GM18519 (cell line): ENCODE data around the gene PRICKLE3.
"Not testable (repeated sequence)": the region's sequence is repeated elsewhere in the genome, so short reads cannot be mapped to it uniquely, and the experiment has no call there.

ENCODE experiments used
- ATAC-seq: cut with Tn5 transposase; IDR thresholded peaks from one replicate; pipeline ENCODE4 v1.9.1; 2021; ENCODE audit warnings: mild to moderate bottlenecking, moderate library complexity; ENCODE audit not compliant: unreplicated experiment, low FRiP score

Gene PRICKLE3

DNA sequence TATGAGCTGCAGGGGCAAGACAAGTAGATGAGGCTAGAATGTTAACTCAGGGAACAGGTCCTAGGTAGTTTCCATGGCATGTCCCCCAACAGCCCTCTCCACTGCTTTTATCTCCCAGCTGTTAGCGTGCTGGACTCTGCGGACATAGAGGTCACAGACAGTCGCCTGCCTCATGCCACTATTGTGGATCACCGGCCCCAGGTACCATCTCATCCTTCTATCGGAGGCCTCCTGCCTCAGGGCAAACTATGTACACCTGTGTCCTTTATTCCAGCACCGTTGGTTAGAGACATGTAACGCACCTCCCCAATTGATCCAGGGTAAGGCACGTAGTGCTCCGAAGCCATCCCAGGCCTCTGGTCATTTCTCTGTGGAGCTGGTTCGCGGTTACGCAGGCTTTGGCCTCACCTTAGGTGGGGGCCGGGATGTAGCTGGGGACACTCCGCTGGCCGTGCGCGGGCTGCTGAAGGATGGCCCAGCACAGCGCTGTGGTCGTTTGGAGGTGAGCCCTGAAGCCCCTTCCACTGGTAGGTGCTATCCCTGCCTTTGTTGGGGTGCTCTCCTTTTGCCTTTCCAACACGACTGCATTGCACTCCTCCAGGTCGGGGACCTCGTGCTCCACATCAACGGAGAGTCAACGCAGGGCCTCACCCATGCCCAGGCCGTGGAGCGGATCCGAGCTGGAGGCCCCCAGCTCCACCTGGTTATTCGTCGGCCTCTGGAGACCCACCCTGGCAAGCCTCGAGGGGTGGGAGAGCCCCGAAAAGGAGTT lies 21.4 kb downstream of the PRICKLE3 start:
- ATAC-seq: no peak

DNA sequence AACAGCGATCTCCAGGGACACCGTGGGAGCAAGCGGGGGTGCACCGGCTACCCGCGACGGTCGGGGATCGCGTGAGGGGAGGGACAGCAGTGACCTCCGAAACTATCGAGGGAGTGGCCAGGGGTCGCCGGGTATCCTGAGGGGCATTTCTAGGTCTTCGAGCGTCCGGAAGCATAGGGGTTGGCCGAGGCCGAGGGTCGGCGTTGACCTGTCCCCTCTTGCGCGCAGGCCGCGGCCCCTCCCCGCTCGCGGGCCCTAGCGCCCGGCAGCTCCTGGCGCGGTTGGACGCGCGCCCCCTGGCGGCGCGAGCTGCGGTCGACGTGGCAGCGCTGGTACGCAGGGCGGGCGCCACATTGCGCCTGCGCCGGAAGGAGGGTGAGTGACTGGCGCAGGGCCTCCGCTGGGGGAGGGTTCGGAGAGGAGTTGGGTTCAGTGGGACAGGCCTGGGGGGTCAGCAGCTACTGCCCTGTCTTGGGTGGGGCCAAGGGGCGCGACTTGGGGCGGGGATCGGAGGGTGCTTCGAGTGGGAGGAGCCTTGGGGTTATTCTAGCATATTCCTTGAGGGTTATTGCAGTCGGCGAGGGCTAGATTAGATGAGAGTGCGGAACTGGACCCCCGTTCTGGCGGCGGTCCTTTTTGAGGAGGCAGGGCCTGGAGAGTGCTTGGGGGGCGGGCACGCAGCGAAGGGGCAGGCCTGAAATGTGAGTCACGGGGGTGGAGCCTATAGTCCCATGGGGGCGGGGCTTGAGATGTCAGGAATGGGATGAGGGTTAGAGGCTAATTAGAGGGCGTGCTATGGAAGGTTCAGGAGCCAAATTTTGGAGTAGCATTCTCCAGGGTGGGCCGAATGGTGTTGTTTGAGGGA lies 22.4 kb downstream of the PRICKLE3 start:
- ATAC-seq: peak; percentile 45

DNA sequence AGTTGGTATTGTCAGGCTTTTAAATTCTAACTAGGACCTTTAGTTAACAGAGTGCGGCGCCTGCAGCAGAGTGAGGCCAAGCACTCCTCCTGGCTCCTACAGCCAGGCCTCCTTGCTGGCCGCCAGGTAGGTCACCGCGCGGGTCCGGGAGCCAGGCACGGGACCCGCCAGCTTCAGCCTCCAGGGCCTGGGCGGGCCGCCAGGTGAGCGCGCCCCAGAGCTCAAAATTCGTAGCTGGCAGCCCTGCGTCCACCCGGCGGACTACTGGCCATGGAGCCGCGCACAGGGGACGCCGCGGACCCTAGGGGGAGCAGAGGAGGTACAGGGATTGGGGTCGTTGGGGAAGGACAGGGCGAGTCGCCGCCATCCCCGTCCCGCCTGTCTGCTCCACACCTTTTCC lies 23.6 kb downstream of the PRICKLE3 start, which contains the start of gene MAGIX:
Gene MAGIX (plus strand): TSS at position 139 of the 400 bp plus-strand sequence. CDS start 132 bp downstream, at position 271.
- no peak for ATAC-seq

DNA sequence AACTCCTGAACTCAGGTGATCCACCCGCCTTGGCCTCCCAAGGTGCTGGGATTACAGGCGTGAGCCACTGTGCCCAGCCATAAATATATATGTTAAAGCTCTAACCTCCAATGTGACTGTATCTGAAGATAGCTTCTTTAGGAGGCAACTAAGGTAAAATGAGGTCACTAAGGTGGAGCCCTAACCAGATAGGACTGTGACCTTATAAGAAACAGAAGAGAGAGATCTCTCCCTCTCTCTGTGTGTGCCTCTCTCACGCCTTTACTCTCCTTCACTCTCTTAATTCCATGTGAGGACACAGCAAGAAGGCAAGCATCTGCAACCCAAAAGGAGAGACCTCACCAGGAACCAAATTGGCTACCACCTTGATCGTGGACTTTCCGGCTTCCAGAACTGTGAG lies 24.5 kb downstream of the PRICKLE3 start:
- ATAC-seq: no peak

DNA sequence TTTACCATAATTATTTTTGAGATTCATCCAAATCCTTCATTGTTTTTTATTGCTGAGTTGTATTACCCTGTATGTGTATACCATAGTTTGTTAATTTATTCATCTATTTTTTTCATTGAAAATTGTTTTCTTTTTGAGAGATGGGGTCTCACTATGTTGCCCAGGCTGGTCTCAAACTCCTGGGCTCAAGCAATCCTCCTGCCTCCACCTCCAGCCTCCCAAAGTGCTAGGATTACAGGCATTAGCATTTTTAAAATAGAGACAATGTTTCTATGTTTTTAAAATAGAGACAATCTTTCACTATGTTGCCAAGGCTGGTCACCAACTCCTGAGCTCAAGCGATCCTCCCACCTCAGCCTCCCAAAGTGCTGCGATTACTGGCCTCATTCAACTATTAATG lies 25.3 kb downstream of the PRICKLE3 start:
- no peak for ATAC-seq

DNA sequence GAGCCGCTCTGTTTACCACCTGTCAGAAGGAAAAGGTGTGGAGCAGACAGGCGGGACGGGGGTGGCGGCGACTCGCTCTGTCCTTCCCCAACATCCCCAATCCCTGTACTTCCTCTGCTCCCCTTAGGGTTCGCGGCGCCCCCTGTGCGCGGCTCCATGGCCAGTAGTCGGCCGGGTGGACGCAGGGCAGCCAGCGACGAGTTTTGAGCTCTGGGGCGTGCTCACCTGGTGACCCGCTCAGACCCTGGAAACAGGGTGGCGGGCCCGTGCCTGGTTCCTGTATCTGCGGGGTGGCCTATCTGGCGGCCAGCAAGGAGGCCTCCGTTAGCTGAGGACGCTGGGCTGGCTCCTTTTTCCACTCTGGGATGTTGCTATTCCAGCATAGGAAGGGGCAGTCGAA lies 29.0 kb downstream of the PRICKLE3 start:
- ATAC-seq: no peak

DNA sequence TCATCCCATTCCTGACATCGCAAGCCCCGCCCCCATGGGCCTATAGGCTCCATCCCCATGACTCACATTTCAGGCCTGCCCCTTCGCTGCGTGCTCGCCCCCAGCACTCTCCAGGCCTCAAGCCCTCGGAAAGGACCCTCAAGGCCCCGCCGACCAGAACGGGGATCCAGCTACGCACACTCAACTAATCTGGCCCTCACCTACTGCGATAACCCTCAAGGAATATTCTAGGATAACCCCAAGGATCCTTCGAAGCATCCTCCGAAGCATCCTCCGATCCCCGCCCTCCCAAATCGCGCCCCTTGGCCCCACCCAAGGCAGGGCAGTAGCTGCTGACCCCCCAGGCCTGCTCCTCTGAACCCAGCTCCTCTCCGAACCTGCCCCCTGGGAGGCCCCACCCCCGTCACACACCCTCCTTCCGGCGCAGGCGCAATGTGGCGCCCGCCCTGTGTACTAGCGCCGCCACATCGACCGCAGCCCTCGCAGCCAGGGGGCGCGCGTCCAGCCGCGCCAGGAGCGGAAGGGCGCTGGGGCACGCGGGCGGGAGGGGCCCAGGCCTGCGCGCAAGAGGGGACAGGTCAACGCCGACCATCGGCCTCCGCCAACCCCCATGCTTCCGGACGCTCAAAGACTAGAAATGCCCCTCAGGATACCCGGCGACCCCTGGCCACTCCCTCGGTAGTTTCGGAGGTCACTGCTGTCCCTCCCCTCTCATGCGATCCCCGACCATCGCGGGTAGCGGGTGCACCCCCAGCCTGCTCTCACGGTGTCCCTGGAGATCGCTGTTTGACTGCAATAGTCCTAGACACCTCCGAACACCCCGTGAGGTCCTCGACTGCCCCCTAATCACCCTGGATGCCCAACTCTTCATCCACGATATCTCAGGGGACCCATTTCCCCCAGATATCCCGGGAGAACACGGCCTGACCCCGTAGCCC lies 30.0 kb downstream of the PRICKLE3 start:
- ATAC-seq: peak; percentile 80

DNA sequence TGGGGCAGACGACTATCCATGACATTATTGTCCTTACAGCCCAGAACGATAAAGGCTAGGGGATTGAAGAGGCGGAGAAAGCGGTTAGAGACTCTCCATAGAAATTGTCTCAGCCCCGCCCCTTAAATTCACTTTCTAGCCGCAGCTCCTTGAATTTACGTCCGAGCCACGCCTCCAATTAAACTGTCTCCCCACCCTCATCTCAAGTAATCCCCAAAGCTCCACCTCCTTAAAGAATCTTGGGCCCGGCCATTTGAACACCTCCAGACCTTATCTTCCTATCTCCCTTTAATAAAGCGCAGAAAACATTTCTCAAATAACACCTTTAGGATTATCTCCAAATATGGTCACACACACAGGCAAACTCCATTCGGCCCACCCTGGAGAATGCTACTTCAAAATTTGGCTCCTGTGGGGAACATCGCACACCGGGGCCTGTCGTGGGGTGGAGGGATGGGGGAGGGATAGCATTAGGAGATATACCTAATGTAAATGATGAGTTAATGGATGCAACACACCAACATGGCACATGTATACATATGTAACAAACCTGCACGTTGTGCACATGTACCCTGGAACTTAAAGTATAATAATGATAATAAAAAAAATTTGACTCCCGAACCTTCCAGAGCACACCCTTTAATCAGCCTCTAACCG lies 30.8 kb downstream of the PRICKLE3 start:
- no peak for ATAC-seq

DNA sequence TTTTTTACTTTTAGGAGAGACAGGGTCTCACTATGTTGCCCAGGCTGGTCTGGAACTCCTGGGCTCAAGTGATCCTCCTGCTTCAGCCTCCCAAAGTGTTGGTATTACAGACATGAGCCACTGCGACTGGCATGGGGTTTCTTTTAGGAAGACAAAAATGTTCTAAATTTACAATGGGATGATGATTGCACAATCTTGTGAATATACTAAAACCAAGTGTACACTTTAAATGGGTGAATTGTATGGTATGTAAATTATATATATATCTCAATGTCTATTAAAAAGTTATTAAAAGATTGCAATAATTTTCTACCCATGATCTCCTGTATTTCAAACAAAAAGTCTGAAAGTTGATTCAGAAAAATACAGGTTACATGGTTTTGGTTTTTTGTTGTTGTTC lies 32.7 kb downstream of the PRICKLE3 start:
- ATAC-seq: no peak

DNA sequence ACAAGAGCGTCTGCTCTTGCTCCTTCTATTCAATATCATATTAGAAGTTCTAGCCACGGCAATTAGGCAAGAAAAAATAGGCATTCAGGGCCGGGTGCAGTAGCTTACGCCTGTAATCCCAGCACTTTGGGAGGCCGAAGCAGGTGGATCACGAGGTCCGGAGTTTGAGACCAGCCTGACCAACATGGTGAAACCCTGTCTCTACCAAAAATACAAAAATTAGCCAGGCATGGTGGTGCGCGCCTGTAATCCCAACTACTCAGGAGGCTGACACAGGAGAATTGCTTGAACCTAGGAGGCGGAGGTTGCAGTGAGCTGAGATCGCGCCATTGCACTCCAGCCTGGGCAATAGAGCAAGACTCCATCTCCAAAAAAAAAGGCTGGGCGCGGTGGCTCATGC lies 36.9 kb downstream of the PRICKLE3 start:
- ATAC-seq: not testable (repeated sequence)

DNA sequence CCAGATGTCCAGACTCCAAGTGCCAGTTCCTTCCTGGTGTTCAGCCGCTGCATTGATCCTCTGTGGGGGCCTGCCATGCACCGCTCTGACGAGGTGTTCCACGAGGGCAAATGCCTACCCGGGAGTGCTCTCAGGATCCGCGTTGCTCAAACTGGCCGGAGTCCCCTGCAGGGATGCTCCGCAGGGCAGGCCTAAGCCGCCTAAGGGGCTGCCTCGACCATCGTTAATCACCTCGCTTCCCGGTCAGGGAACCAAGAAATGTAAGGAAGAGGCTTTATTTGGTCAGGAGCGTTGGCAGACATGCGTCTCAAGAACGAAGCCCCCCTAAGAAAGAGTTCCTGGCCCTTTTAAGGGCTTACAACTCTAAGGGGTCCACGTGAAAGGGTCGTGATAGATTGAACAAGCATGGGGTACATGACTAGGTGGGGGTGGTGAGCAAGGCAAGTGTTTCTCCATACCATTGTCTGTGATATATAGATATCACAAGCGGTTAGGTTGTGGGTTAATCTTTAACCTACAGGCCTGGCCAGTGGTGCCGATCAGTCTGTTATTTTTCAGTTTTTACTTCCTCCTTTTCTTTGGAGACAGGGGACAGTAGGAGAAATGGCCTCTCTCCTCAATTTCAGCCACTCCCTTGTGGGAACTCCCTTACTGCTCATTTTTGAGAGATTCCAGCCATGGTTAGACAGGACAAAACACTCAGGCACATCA lies 37.6 kb downstream of the PRICKLE3 start:
- ATAC-seq: not testable (repeated sequence)

DNA sequence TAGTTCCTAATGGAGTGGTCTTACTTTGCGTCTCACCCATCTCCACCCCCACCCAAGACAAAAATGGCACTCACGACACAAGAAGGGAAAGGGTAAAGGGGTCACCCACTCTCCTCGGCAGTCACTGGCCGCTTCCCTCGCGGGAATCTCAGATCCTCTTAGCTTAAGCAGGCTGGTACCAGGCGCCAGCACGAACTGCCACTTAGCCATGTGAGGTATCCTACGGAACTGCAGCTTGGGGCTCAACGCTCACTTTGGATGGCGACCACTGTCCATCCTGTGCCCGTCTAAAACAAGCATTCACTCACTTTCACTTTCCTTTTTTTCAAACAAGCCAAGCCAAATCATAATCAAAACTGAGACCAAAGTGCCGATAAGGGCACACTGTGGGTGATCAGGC lies 38.2 kb downstream of the PRICKLE3 start:
- ATAC-seq: no peak

DNA sequence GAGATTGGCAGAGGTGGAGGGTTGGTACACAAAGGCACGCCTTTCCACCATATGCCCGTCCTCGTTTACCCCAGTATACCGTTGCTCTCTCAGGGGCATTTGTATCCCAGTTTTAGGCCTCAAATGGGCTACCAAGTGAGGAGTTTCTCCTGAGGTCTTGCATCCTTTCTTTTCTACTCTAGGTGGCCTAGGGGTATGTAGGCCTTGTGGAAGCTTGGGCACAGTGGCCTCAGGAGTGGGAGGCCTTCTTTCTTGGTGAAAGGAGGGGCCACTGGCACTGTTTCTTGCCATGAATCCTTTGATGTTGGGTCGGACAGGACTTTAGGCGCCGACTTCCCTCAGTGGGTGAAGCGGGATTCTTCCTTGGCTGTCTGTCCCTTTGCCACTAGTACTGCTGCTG lies 38.9 kb downstream of the PRICKLE3 start:
- no peak for ATAC-seq

DNA sequence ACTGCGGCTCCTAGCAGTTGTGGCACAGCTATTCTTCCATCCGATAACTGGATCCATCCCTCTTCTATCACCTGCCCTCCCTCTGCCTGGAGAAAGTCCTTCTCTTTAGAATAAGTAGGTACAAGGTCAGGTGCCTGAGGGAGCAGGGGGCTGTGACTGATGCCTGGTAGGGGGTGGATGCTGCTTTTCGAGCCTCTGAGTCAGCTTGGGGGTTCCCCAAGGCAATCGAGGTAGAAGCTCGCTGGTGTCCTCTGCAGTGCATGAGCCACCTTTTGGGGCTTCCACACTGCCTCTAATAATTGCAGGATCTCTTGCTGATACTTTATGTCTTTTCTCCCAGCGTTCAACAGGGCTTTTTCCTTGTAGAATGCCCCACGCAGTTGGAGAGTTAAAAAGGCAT lies 43.0 kb downstream of the PRICKLE3 start:
- ATAC-seq: not testable (repeated sequence)

DNA sequence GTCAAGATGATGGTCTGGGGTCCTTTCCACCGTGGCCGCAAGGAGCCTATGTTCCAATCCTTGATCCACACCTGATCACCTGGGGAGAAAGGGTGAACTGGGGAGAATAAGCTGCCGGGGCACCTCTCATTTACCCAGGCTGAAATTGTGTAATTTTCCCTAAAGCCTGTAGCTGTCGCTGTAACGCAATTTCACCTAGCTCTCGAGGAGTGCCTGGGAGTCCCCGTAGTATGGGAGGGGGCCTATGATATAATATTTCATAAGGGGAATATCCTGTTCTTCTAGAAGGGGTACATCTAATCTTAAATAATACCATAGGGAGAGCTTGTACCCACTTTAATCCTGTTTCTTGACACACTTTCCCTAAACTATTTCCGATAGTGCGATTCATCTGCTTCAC lies 43.9 kb downstream of the PRICKLE3 start:
- ATAC-seq: not testable (repeated sequence)

DNA sequence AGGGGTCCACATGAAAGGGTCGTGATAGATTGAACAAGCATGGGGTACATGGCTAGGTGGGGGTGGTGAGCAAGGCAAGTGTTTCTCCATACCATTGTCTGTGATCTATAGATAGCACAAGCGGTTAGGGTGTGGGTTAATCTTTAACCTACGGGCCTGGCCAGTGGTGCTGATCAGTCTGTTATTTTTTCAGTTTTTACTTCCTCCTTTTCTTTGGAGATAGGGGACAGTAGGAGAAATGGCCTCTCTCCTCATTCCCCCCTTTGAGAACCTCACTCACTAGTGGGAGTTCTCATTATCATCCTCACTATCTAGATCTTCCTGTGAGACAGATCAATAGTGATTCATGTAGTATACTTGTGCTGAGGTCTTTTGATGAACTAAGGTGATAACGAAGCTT lies 46.5 kb downstream of the PRICKLE3 start:
- ATAC-seq: no peak

DNA sequence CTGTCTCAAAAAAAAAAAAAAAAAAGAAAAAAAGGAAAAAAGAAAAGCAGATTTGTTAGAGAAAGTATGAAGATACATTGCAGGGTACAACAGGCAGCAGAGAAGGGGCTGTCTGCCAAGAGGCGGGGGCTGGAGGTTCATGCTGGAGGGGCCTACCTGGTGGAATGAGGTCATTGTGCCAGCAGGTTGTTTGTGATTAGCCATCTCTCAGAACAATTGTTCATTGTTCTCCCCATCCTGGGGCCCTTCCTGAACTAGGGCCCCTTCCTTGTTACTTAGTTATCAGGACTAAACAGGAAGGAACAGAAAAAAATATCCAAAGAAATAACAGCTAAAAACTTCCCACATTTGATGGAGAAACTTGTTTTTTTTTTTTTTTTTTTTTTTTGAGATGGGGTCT lies 48.7 kb downstream of the PRICKLE3 start:
- no peak for ATAC-seq

DNA sequence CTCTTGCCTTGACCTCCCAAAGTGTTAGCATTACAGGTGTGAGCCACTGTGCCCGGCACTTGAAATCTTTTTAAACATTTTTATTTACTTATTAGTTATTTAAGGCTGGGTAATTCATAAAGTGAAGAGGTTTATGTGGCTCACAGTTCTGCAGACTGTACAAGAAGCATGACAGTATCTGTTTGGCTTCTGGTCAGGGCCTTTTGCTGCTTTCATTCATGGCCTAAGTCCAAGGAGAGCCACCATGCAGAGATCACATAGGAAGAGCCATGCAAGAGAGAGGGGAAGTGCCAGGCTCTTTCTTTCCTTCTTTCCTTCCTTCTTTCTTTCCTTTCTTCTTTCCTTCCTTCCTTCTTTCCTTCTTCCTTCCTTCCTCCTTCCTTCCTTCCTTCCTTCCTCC lies 52.4 kb downstream of the PRICKLE3 start:
- no peak for ATAC-seq

DNA sequence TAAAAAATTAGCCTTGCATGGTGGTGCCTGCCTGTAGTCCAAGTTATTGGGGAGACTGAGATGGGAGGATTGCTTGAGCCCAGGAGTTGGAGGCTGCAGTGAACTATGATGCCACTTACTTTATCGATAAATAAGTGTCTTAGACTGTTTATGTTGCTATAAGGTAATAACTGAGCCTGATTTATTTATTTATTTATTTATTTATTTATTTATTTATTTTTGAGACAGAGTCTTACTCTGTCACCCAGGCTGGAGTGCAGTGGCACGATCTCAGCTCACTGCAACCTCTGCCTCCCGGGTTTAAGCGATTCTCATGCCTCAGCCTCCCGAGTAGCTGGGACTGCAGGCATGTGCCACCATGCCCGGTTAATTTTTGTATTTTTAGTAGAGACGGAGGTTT lies 53.9 kb downstream of the PRICKLE3 start:
- ATAC-seq: not testable (repeated sequence)
